Panc1 (cell line): ENCODE results near the gene PNKP. TPM values are rescaled to one million over a fixed set of nuclear protein-coding genes. Genes with fewer than 3 reads are reported as not detected.
A peak's percentile ranks its signal among the peaks of the same experiment; 100 is the strongest.

Experiments used
- ATAC-seq: fragments of 200-7000 bp; cut with Tn5 transposase; 2 replicates; pipeline ENCODE4 v1.9.1; 2020; ENCODE audit warnings: mild to moderate bottlenecking, moderate library complexity
- BruUV-seq: library from RNA; stranded (reverse); fragments of 400-500 nt; replicated peaks from 2 replicates; lab custom pipeline; 2021; lab: Mats Ljungman, UMichigan
- CTCF ChIA-PET: fragments of 300-600 bp; sonication (Branson Sonifier 250); formaldehyde crosslinking; loops from one replicate; lab custom pipeline; 2022; ENCODE audit warnings: antibody characterized with exemption; lab: Charles Lee
- POLR2A ChIA-PET: fragments of 300-600 bp; sonication (Branson Sonifier 250); formaldehyde crosslinking; loops from one replicate; lab custom pipeline; 2022; ENCODE audit warnings: antibody characterized with exemption; lab: Charles Lee
- DNase-seq: peaks from one replicate; pipeline ENCODE4 v3.0.0-alpha.2; 2010; ENCODE audit warnings: low read depth, low spot score
- H3K27ac ChIP-seq: 2 replicates; pipeline ENCODE4 v1.5.1; 2011; ENCODE audit warnings: mild to moderate bottlenecking, low read length, inconsistent platforms
- H3K27me3 ChIP-seq: fragments of 200-500 bp; sonication (Bioruptor generic); 2 replicates; pipeline ENCODE4 v1.6.0; 2014; ENCODE audit warnings: low read length, inconsistent platforms; ENCODE audit not compliant: control insufficient read depth, insufficient read depth
- H3K36me3 ChIP-seq: fragments of 200-500 bp; sonication (Bioruptor generic); 2 replicates; pipeline ENCODE4 v1.5.1; 2014; ENCODE audit warnings: inconsistent platforms, mild to moderate bottlenecking, low read length, moderate library complexity; ENCODE audit not compliant: control insufficient read depth, insufficient read depth
- H3K4me1 ChIP-seq: 2 replicates; pipeline ENCODE4 v1.5.1; 2011; ENCODE audit warnings: inconsistent platforms, mild to moderate bottlenecking, low read length, moderate library complexity; ENCODE audit not compliant: control insufficient read depth, insufficient read depth
- H3K4me3 ChIP-seq, 2 experiments: 2 replicates each; pipeline ENCODE4 v1.5.1; 2011 to 2012; ENCODE audit warnings: low read depth in 2 of 2, low read length in 2 of 2, mild to moderate bottlenecking in 2 of 2, inconsistent platforms in 1 of 2, moderate library complexity in 1 of 2
- H3K9me3 ChIP-seq: fragments of 200-500 bp; sonication (Bioruptor generic); 2 replicates; pipeline ENCODE4 v1.5.1; 2014; ENCODE audit warnings: low read depth, mild to moderate bottlenecking, inconsistent platforms, low read length, moderate library complexity; ENCODE audit not compliant: control insufficient read depth, insufficient read depth
- POLR2AphosphoS5 ChIP-seq: IDR thresholded peaks from 2 replicates; pipeline ENCODE4 v1.6.1; 2012; ENCODE audit warnings: mild to moderate bottlenecking, low read depth, low read length, moderate library complexity
- SIN3A ChIP-seq: IDR thresholded peaks from 2 replicates; pipeline ENCODE4 v1.6.1; 2012; ENCODE audit warnings: low read depth, mild to moderate bottlenecking, low read length, moderate library complexity, borderline replicate concordance; ENCODE audit not compliant: insufficient read depth
- TCF7L2 ChIP-seq: IDR thresholded peaks from 2 replicates; pipeline ENCODE4 v1.6.1; 2011; ENCODE audit warnings: mild to moderate bottlenecking, low read depth, low read length, inconsistent platforms
- in situ Hi-C: cut with HindIII; loops from 2 replicates; pipeline ENCODE4 v1.10.0; 2016; ENCODE audit warnings: low sequenced_read_pairs, low pct_unique_long_range_greater_than_20kb
- intact Hi-C: fragments of 100-400 bp; cut with micrococcal nuclease; formaldehyde crosslinking; loops from one replicate; pipeline ENCODE4 v1.10.0; 2022; ENCODE audit not compliant: unreplicated experiment
- total RNA-seq: library from RNA; stranded (reverse); gene quantifications from one replicate; pipeline ENCODE4 v1.2.1, GENCODE V29; 2021; ENCODE audit not compliant: unreplicated experiment
- TF ChIP-seq, protein P1 (sequence below), 2 experiments: IDR thresholded peaks; 2 replicates each; pipeline ENCODE4 v1.6.1; 2011 to 2012; ENCODE audit warnings: low read depth in 2 of 2, control low read depth in 1 of 2, low read length in 1 of 2, mild to moderate bottlenecking in 1 of 2, moderate library complexity in 1 of 2; ENCODE audit not compliant: insufficient read depth in 1 of 2
- TF ChIP-seq, protein P2 (sequence below): fragments of 450-650 bp; IDR thresholded peaks from 2 replicates; pipeline ENCODE4 v1.5.1; 2017; ENCODE audit warnings: mild to moderate bottlenecking

Gene PNKP
- total RNA-seq, 1 experiment from 2014 or later: 76.7 TPM

DNA sequence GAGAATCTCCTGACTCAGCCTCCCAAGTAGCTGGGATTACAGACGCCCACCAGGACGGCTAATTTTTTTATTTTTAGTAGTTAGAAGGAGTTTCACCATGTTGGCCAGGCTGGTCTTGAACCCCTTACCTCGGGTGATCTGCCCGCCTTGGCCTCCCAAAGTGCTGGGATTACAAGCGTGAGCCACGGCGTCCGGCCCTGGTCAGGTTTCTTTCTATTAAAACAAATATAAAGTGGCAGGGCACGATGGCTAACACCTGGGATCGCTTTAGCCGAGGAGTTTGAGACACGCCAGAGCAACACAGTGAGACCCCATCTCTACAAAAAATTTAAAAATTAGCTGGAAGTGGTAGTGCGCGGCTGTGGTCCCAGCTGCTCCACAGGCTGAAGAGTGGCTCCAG, 50.8 kb downstream of the PNKP start:
- intact Hi-C loops (no loop called here), in situ Hi-C loops (no loop called here)
- Histone ChIP-seq H3K36me3 (no peaks in the 10 kb centered on the region; the same call in 1 of the 2 replicates), H3K4me3 (peak overlapping the region in 1 of 2 experiments; percentile 92; a peak in 1 of 4 replicates), H3K27ac (no peak overlapping the region; the same call in 1 of the 2 replicates), H3K4me1 (peaks cover 7% of the 10 kb centered on the region), H3K9me3 (no peaks in the 10 kb centered on the region), H3K27me3 (no peaks in the 10 kb centered on the region)
- no peak for DNase-seq
- POLR2A ChIA-PET: no interaction called here
- no peak for ATAC-seq
- CTCF ChIA-PET: no interaction called here
- BruUV-seq: no TSS peak
- TF ChIP-seq, protein P1, sequence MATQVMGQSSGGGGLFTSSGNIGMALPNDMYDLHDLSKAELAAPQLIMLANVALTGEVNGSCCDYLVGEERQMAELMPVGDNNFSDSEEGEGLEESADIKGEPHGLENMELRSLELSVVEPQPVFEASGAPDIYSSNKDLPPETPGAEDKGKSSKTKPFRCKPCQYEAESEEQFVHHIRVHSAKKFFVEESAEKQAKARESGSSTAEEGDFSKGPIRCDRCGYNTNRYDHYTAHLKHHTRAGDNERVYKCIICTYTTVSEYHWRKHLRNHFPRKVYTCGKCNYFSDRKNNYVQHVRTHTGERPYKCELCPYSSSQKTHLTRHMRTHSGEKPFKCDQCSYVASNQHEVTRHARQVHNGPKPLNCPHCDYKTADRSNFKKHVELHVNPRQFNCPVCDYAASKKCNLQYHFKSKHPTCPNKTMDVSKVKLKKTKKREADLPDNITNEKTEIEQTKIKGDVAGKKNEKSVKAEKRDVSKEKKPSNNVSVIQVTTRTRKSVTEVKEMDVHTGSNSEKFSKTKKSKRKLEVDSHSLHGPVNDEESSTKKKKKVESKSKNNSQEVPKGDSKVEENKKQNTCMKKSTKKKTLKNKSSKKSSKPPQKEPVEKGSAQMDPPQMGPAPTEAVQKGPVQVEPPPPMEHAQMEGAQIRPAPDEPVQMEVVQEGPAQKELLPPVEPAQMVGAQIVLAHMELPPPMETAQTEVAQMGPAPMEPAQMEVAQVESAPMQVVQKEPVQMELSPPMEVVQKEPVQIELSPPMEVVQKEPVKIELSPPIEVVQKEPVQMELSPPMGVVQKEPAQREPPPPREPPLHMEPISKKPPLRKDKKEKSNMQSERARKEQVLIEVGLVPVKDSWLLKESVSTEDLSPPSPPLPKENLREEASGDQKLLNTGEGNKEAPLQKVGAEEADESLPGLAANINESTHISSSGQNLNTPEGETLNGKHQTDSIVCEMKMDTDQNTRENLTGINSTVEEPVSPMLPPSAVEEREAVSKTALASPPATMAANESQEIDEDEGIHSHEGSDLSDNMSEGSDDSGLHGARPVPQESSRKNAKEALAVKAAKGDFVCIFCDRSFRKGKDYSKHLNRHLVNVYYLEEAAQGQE (IDR thresholded peaks at IDR 0.05; ENCODE audit: insufficient read depth in 1 of 2, low read depth in 2 of 2, low read length in 1 of 2): no peak
- TF ChIP-seq, protein P2, sequence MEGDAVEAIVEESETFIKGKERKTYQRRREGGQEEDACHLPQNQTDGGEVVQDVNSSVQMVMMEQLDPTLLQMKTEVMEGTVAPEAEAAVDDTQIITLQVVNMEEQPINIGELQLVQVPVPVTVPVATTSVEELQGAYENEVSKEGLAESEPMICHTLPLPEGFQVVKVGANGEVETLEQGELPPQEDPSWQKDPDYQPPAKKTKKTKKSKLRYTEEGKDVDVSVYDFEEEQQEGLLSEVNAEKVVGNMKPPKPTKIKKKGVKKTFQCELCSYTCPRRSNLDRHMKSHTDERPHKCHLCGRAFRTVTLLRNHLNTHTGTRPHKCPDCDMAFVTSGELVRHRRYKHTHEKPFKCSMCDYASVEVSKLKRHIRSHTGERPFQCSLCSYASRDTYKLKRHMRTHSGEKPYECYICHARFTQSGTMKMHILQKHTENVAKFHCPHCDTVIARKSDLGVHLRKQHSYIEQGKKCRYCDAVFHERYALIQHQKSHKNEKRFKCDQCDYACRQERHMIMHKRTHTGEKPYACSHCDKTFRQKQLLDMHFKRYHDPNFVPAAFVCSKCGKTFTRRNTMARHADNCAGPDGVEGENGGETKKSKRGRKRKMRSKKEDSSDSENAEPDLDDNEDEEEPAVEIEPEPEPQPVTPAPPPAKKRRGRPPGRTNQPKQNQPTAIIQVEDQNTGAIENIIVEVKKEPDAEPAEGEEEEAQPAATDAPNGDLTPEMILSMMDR: no peak
- TF ChIP-seq TCF7L2 (no peak), SIN3A (no peak), POLR2AphosphoS5 (no peak)

DNA sequence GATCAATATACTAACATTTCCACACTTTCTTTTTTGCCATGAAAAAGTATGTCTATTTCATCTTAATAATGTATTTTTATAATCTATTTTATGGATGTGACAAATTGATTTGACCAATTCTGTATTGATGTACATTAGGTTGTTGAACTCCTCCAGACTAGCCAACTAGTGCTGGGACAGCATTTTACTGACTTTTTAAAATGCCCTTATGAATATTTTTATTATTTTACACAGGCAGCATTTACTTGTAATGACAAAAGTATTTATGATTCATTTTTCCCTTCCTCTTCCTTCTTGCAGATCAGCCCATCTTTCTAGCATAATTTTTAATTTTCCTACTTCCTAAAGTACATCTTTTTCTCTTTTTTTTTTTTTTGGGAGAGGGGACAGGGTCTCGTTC, 53.4 kb downstream of the PNKP start:
- no peaks in the 10 kb centered on the region for H3K27me3 ChIP-seq
- no peak for DNase-seq
- H3K9me3 ChIP-seq: no peaks in the 10 kb centered on the region
- H3K27ac ChIP-seq: no peak overlapping the region
- no TSS peak for BruUV-seq
- peaks cover 10% of the 10 kb centered on the region for H3K4me1 ChIP-seq
- H3K4me3 ChIP-seq: peak overlapping the region in 1 of 2 experiments; percentile 75; a peak in 3 of 4 replicates
- in situ Hi-C loops: no loop called here
- ChIA-PET CTCF (no interaction called here), POLR2A (no interaction called here)
- TF ChIP-seq, protein P1 (IDR thresholded peaks at IDR 0.05; ENCODE audit: insufficient read depth in 1 of 2, low read depth in 2 of 2, low read length in 1 of 2): no peak
- TF ChIP-seq, protein P2: no peak
- TF ChIP-seq TCF7L2: no peak
- TF ChIP-seq POLR2AphosphoS5: no peak
- TF ChIP-seq SIN3A: no peak
- intact Hi-C loops: no loop called here
- H3K36me3 ChIP-seq: no peaks in the 10 kb centered on the region; the same call in 1 of the 2 replicates
- ATAC-seq: no peak
